K562 (cell line): Measurements from ENCODE around the gene TMEM120B. TPM values are rescaled to one million over a fixed set of nuclear protein-coding genes. Genes with fewer than 3 reads are reported as not detected.

Source experiments
- ARHGAP35 ChIP-seq: fragments of 450-650 bp; IDR thresholded peaks from 2 replicates; pipeline ENCODE4 v1.6.1; 2018; ENCODE audit not compliant: partially characterized antibody
- CEBPB ChIP-seq: fragments of 450-650 bp; IDR thresholded peaks from 2 replicates; pipeline ENCODE4 v1.6.1; 2016; ENCODE audit warnings: missing genetic modification characterization, missing compliant biosample characterization
- DIDO1 ChIP-seq: fragments of 450-650 bp; IDR thresholded peaks from 2 replicates; pipeline ENCODE4 v1.6.1; 2016; ENCODE audit warnings: low read depth, missing biosample characterization, missing genetic modification characterization
- EP300 ChIP-seq: IDR thresholded peaks from 2 replicates; pipeline ENCODE4 v1.6.1; 2012; ENCODE audit warnings: low read length, improper control_type of control experiment
- GABPB1 ChIP-seq: sonication (generic); formaldehyde crosslinking; IDR thresholded peaks from 2 replicates; pipeline ENCODE4 v1.8.0; 2022; ENCODE audit warnings: mild to moderate bottlenecking, missing genetic modification reagents
- GATA2 ChIP-seq: sonication (generic); formaldehyde crosslinking; IDR thresholded peaks from 2 replicates; pipeline ENCODE4 v1.4.0; 2020; ENCODE audit warnings: mild to moderate bottlenecking, missing genetic modification reagents
- HNRNPLL ChIP-seq: fragments of 200-400 bp; formaldehyde crosslinking; IDR thresholded peaks from 2 replicates; pipeline ENCODE4 v1.6.1; 2017; ENCODE audit warnings: low read length, low read depth, mild to moderate bottlenecking; ENCODE audit not compliant: poor library complexity, severe bottlenecking
- KLF10 ChIP-seq: fragments of 250-450 bp; sonication (Bioruptor Pico); IDR thresholded peaks from 2 replicates; pipeline ENCODE4 v1.6.1; 2021; ENCODE audit warnings: matching md5 sums
- KLF13 ChIP-seq: fragments of 450-650 bp; IDR thresholded peaks from 2 replicates; pipeline ENCODE4 v1.6.1; 2016; ENCODE audit warnings: missing genetic modification characterization, low read depth, mild to moderate bottlenecking, missing compliant biosample characterization, moderate library complexity, borderline replicate concordance
- NR2F6 ChIP-seq: fragments of 450-650 bp; formaldehyde crosslinking; IDR thresholded peaks from 2 replicates; pipeline ENCODE4 v1.4.0; 2020; ENCODE audit warnings: mild to moderate bottlenecking
- RFX7 ChIP-seq: fragments of 250-450 bp; sonication (Bioruptor Pico); IDR thresholded peaks from 2 replicates; pipeline ENCODE4 v1.5.1; 2021; ENCODE audit warnings: mild to moderate bottlenecking
- SMAD2 ChIP-seq: fragments of 150-350 bp; IDR thresholded peaks from 2 replicates; pipeline ENCODE4 v1.6.1; 2014; ENCODE audit warnings: low read depth, mild to moderate bottlenecking, low read length
- SRF ChIP-seq, 2 experiments: fragments of 250-450, 450-650 bp in 1 of 2; sonication (Bioruptor Pico) in 1 of 2; sonication (generic) in 1 of 2; formaldehyde crosslinking; IDR thresholded peaks; 2 replicates each; pipeline versions ENCODE4 v1.5.0 to v1.5.1; 2020 to 2022; ENCODE audit warnings: mild to moderate bottlenecking in 1 of 2, missing genetic modification reagents in 1 of 2
- TAL1 ChIP-seq: fragments of 450-650 bp; IDR thresholded peaks from 2 replicates; pipeline ENCODE4 v1.6.1; 2016; ENCODE audit warnings: mild to moderate bottlenecking
- TFAM ChIP-seq: fragments of 250-450 bp; sonication (Bioruptor Pico); conservative IDR thresholded peaks from 2 replicates; pipeline ENCODE4 v1.5.0; 2021; ENCODE audit warnings: mild to moderate bottlenecking, moderate library complexity
- XRCC3 ChIP-seq: fragments of 450-650 bp; IDR thresholded peaks from 2 replicates; pipeline ENCODE4 v1.6.1; 2017; ENCODE audit warnings: mild to moderate bottlenecking, moderate library complexity
- YBX1 ChIP-seq: fragments of 450-650 bp; IDR thresholded peaks from 2 replicates; pipeline ENCODE4 v1.7.1; 2016; ENCODE audit warnings: mild to moderate bottlenecking
- ZBED1 ChIP-seq: IDR thresholded peaks from 2 replicates; pipeline ENCODE4 v1.6.1; 2014
- ZNF24 ChIP-seq: fragments of 450-650 bp; IDR thresholded peaks from 2 replicates; pipeline ENCODE4 v1.6.1; 2016
- ZNF561 ChIP-seq: fragments of 450-650 bp; formaldehyde crosslinking; conservative IDR thresholded peaks from 2 replicates; pipeline ENCODE4 v1.4.0; 2020; ENCODE audit warnings: mild to moderate bottlenecking, moderate library complexity
- ZNF766 ChIP-seq: fragments of 200-800 bp; sonication (Bioruptor generic); conservative IDR thresholded peaks from 2 replicates; pipeline ENCODE4 v1.6.1; 2016; ENCODE audit warnings: missing genetic modification characterization, missing compliant biosample characterization
- ZNF780A ChIP-seq: fragments of 250-450 bp; sonication (Bioruptor Pico); IDR thresholded peaks from 2 replicates; pipeline ENCODE4 v1.5.0; 2021; ENCODE audit warnings: mild to moderate bottlenecking
- polyA plus RNA-seq, 8 experiments: library from polyadenylated mRNA; depleted of rRNA in 4 of 8; stranded (reverse) in 5 of 8; unstranded in 3 of 8; fragments of >200 nt; fragmentation: Nextera tagmentation in 2 of 8; fragmentation: Illumina TruSeq in 1 of 8; extraction: Ambion mirVana in 2 of 8; extraction: Trizol in 1 of 8; gene quantifications; 2 replicates each; pipeline versions ENCODE4 v1.2.1 to v1.2.3, GENCODE V29; 2011 to 2014; ENCODE audit warnings: inconsistent platforms in 1 of 8, missing spikeins in 1 of 8
- total RNA-seq, 7 experiments: library from RNA; depleted of rRNA in 6 of 7; stranded (reverse); fragments of >200 nt in 6 of 7; fragmentation: Illumina TruSeq in 2 of 7; extraction: Trizol in 2 of 7; gene quantifications; 2 replicates each; pipeline versions ENCODE4 v1.2.1 to v1.2.3, GENCODE V29; 2011 to 2021; ENCODE audit warnings: low replicate concordance in 1 of 7
- TF ChIP-seq, protein P1 (sequence below): fragments of 450-650 bp; IDR thresholded peaks from 2 replicates; pipeline ENCODE4 v1.6.1; 2016
- TF ChIP-seq, protein P2 (sequence below): fragments of 150-350 bp; conservative IDR thresholded peaks from 2 replicates; pipeline ENCODE4 v1.6.1; 2014; ENCODE audit warnings: low read length
- TF ChIP-seq, protein P3 (sequence below): sonication (generic); formaldehyde crosslinking; IDR thresholded peaks from 2 replicates; pipeline ENCODE4 v1.8.0; 2023; ENCODE audit warnings: mild to moderate bottlenecking, missing genetic modification reagents
- TF ChIP-seq, protein P4 (sequence below), 2 experiments: fragments of 450-650 bp; IDR thresholded peaks; 2 replicates each; pipeline ENCODE4 v1.6.1; 2016

TMEM120B gene
- total and polyA plus RNA-seq, 9 of the 15 experiments (the other 6 are each of a cell fraction or from before 2014, with no cell fraction given): 1.7 to 18.6 (median 7.4) TPM

- TF ChIP-seq KLF10 (no peak), KLF13 (tag) (no peak), ZNF766 (CRISPR knock-in tag) (no peak), ZNF561 (CRISPR knock-in tag) (no peak), RFX7 (CRISPR knock-in tag) (no peak), SMAD2 (no peak), YBX1 (no peak), DIDO1 (tag) (no peak), CEBPB (peak; percentile 90), SRF (CRISPR knock-in tag; IDR thresholded peaks at IDR 0.05) (no peak), NR2F6 (CRISPR knock-in tag) (no peak), ZNF780A (CRISPR knock-in tag) (no peak), ZNF24 (no peak), GATA2 (CRISPR knock-in tag) (no peak), ZBED1 (no peak), EP300 (peak; percentile 60), HNRNPLL (no peak), GABPB1 (CRISPR knock-in tag) (peak; percentile 74), ARHGAP35 (no peak), XRCC3 (no peak), TFAM (CRISPR knock-in tag) (no peak), TAL1 (no peak)
- TF ChIP-seq, protein P1, sequence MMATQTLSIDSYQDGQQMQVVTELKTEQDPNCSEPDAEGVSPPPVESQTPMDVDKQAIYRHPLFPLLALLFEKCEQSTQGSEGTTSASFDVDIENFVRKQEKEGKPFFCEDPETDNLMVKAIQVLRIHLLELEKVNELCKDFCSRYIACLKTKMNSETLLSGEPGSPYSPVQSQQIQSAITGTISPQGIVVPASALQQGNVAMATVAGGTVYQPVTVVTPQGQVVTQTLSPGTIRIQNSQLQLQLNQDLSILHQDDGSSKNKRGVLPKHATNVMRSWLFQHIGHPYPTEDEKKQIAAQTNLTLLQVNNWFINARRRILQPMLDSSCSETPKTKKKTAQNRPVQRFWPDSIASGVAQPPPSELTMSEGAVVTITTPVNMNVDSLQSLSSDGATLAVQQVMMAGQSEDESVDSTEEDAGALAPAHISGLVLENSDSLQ: no peak
- TF ChIP-seq, protein P2, sequence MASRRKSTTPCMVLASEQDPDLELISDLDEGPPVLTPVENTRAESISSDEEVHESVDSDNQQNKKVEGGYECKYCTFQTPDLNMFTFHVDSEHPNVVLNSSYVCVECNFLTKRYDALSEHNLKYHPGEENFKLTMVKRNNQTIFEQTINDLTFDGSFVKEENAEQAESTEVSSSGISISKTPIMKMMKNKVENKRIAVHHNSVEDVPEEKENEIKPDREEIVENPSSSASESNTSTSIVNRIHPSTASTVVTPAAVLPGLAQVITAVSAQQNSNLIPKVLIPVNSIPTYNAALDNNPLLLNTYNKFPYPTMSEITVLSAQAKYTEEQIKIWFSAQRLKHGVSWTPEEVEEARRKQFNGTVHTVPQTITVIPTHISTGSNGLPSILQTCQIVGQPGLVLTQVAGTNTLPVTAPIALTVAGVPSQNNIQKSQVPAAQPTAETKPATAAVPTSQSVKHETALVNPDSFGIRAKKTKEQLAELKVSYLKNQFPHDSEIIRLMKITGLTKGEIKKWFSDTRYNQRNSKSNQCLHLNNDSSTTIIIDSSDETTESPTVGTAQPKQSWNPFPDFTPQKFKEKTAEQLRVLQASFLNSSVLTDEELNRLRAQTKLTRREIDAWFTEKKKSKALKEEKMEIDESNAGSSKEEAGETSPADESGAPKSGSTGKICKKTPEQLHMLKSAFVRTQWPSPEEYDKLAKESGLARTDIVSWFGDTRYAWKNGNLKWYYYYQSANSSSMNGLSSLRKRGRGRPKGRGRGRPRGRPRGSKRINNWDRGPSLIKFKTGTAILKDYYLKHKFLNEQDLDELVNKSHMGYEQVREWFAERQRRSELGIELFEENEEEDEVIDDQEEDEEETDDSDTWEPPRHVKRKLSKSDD: no peak
- TF ChIP-seq, protein P3, sequence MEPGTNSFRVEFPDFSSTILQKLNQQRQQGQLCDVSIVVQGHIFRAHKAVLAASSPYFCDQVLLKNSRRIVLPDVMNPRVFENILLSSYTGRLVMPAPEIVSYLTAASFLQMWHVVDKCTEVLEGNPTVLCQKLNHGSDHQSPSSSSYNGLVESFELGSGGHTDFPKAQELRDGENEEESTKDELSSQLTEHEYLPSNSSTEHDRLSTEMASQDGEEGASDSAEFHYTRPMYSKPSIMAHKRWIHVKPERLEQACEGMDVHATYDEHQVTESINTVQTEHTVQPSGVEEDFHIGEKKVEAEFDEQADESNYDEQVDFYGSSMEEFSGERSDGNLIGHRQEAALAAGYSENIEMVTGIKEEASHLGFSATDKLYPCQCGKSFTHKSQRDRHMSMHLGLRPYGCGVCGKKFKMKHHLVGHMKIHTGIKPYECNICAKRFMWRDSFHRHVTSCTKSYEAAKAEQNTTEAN (CRISPR knock-in tag): no peak
- TF ChIP-seq, protein P4, sequence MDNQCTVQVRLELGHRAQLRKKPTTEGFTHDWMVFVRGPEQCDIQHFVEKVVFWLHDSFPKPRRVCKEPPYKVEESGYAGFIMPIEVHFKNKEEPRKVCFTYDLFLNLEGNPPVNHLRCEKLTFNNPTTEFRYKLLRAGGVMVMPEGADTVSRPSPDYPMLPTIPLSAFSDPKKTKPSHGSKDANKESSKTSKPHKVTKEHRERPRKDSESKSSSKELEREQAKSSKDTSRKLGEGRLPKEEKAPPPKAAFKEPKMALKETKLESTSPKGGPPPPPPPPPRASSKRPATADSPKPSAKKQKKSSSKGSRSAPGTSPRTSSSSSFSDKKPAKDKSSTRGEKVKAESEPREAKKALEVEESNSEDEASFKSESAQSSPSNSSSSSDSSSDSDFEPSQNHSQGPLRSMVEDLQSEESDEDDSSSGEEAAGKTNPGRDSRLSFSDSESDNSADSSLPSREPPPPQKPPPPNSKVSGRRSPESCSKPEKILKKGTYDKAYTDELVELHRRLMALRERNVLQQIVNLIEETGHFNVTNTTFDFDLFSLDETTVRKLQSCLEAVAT (IDR thresholded peaks at IDR 0.05): peak in 1 of 2 experiments; percentile 69; a peak in 2 of 4 replicates
Measured at GRCh38 chr12:121717041-121717699, 4.6 kb downstream of the TMEM120B start (continued).
